Right atrium auricular region (tissue), 2 donors: Measurements from ENCODE around the gene PRDM16. TPM values are rescaled to one million over a fixed set of nuclear protein-coding genes. Genes with fewer than 3 reads are reported as not detected.

Experiments
- DNase-seq: peaks from one replicate; pipeline ENCODE4 v3.0.0-alpha.2; 2019; ENCODE audit warnings: low spot score
- H3K27ac ChIP-seq, 2 donors: fragments of 200-600 bp; sonication (generic); 1 replicate in 1 of 2; 2 replicates in 1 of 2; pipeline ENCODE4 v1.5.1; 2016 to 2019
- H3K27me3 ChIP-seq, 2 donors: fragments of 200-600 bp; sonication (generic); one replicate each; pipeline versions ENCODE4 v1.5.1 to v1.6.0; 2017 to 2019
- H3K36me3 ChIP-seq: fragments of 200-600 bp; sonication (generic); one replicate; pipeline ENCODE4 v1.5.1; 2016
- H3K4me1 ChIP-seq, 2 donors: fragments of 200-600 bp; sonication (generic); one replicate each; pipeline versions ENCODE4 v1.5.1 to v1.6.0; 2017 to 2019
- H3K4me3 ChIP-seq, 2 donors: fragments of 200-600 bp; sonication (generic); 1 replicate in 1 of 2; 2 replicates in 1 of 2; pipeline ENCODE4 v1.5.1; 2017 to 2019; ENCODE audit warnings: mild to moderate bottlenecking in 1 of 2, moderate library complexity in 1 of 2
- H3K9me3 ChIP-seq, 2 donors: fragments of 200-600 bp; sonication (generic); one replicate each; pipeline ENCODE4 v1.5.1; 2019
- total RNA-seq, 2 donors: library from RNA; depleted of rRNA; stranded (reverse); fragments of >200 nt; gene quantifications; one replicate each; pipeline ENCODE4 v1.1.0, GENCODE V29; 2016
- TF ChIP-seq, protein P1 (sequence below), 2 donors: fragments of 200-600 bp; sonication (generic); IDR thresholded peaks; one replicate each; pipeline ENCODE4 v1.5.1; 2019; ENCODE audit warnings: antibody characterized with exemption in 2 of 2

Gene PRDM16
- total RNA-seq, 2 donors from 2014 or later, result 0.22 to 3.3 TPM

DNA sequence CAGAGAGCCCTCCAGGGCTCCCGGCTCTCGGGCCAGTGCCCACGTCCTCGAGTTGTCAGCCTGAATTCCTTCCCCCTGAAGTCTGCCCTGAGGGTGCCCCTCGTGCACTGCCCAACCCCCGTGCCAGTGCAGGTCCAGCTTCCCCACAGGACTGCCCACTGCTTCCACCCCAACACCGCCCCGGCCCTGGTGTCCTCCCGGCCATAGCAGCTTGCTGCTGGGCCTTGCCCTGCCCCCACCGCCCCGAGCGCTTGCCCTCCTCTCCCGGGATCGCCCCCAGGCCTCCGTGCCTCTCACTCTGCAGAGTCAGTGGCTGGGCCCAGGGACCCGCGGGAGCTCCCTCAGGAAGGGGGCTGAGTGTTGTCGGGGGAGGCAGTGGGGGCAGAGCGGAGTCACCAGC, 361.4 kb downstream of the PRDM16 start:
- Histone ChIP-seq H3K4me3 (no peak overlapping the region), H3K4me1 (no peaks in the 10 kb centered on the region), H3K9me3 (no peaks in the 10 kb centered on the region), H3K27ac (no peak overlapping the region), H3K27me3 (no peaks in the 10 kb centered on the region), H3K36me3 (no peaks in the 10 kb centered on the region)
- DNase-seq, result no peak
- TF ChIP-seq, protein P1, sequence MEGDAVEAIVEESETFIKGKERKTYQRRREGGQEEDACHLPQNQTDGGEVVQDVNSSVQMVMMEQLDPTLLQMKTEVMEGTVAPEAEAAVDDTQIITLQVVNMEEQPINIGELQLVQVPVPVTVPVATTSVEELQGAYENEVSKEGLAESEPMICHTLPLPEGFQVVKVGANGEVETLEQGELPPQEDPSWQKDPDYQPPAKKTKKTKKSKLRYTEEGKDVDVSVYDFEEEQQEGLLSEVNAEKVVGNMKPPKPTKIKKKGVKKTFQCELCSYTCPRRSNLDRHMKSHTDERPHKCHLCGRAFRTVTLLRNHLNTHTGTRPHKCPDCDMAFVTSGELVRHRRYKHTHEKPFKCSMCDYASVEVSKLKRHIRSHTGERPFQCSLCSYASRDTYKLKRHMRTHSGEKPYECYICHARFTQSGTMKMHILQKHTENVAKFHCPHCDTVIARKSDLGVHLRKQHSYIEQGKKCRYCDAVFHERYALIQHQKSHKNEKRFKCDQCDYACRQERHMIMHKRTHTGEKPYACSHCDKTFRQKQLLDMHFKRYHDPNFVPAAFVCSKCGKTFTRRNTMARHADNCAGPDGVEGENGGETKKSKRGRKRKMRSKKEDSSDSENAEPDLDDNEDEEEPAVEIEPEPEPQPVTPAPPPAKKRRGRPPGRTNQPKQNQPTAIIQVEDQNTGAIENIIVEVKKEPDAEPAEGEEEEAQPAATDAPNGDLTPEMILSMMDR (IDR thresholded peaks at IDR 0.05), result no peak

DNA sequence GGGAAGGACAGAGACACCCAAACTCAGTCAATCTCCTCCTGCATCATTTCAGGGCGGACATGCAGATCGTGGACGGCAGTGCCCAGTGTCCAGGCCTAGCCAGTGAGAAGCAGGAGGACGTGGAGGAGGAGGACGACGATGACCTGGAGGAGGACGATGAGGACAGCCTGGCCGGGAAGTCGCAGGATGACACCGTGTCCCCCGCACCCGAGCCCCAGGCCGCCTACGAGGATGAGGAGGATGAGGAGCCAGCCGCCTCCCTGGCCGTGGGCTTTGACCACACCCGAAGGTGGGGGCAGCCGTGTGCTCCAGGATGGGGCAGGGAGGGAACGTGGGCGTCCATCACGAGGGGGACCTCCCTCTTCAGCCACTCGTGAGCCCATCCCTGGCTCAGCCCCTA, 361.8 kb downstream of the PRDM16 start:
- Histone ChIP-seq H3K9me3 (no peaks in the 10 kb centered on the region), H3K4me1 (no peaks in the 10 kb centered on the region), H3K27me3 (no peaks in the 10 kb centered on the region), H3K4me3 (no peak overlapping the region), H3K27ac (no peak overlapping the region), H3K36me3 (no peaks in the 10 kb centered on the region)
- DNase-seq, result no peak
- TF ChIP-seq, protein P1 (IDR thresholded peaks at IDR 0.05), result no peak

DNA sequence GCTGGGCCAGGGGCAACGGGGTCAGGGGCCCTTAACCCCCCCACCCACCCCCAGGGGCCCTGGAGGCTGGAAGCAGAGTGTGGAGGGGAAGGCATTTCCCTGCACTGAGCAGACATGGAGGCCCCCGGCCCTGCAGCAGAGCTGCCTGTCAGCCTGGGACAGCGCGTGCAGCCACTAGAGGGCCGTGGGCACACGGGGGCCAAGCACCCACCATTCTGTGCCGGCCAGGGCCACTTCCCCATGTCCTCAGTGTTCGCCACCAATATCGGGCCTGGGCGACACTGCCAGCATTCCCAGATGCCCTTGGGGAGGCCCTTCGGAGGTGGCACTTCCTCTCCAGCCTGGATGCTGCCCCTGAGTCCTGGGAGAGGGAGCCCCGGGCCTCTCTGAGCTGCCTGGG, 362.3 kb downstream of the PRDM16 start:
- no peaks in the 10 kb centered on the region for H3K4me1 ChIP-seq
- no peaks in the 10 kb centered on the region for H3K9me3 ChIP-seq
- no peak overlapping the region for H3K4me3 ChIP-seq
- TF ChIP-seq, protein P1 (IDR thresholded peaks at IDR 0.05), result peak in 1 of 2 donors; percentile 16
- no peak overlapping the region for H3K27ac ChIP-seq
- DNase-seq, result no peak
- H3K36me3 ChIP-seq, result no peaks in the 10 kb centered on the region
- no peaks in the 10 kb centered on the region for H3K27me3 ChIP-seq

DNA sequence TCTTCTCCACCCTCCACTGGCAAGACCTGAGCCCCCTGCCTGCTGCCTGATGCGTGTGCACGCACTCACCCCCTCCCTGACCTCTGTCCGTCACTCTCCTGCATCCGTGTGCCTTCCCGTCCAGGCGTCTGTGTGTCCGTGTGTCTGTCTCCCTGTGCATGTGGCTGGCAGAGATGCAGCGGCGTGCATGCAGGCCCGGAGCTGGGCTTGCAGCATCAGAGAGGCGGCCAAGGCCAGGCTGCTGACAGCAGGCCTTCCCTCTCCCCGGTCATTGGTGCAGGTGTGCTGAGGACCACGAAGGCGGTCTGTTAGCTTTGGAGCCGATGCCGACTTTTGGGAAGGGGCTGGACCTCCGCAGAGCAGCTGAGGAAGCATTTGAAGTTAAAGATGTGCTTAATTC, 362.7 kb downstream of the PRDM16 start:
- no peaks in the 10 kb centered on the region for H3K9me3 ChIP-seq
- H3K27me3 ChIP-seq, result no peaks in the 10 kb centered on the region
- H3K4me3 ChIP-seq, result no peak overlapping the region
- no peak overlapping the region for H3K27ac ChIP-seq
- TF ChIP-seq, protein P1 (IDR thresholded peaks at IDR 0.05), result no peak
- no peaks in the 10 kb centered on the region for H3K4me1 ChIP-seq
- no peak for DNase-seq
- no peaks in the 10 kb centered on the region for H3K36me3 ChIP-seq

DNA sequence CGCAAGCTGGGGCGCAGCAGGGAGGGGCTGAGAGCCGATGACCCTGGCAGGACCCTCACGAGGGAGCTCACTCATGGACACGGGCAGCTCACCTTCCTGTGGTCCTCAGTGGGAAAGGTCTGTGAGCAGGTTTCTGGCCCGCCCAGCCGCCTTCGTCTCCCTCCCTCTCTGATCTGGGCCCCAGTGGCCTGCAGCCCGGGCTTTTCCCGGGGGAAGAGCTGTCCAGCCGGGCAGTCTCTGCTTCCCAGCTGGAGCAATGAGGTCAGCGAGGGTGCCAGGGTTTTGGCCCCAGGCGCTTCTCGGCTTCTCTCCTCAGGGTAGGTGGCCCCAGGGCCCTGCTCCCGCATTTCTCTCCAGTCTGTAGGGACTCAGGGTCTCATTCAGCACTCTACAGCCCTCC, 363.3 kb downstream of the PRDM16 start:
- DNase-seq, result no peak
- Histone ChIP-seq H3K4me1 (no peaks in the 10 kb centered on the region), H3K36me3 (no peaks in the 10 kb centered on the region)

DNA sequence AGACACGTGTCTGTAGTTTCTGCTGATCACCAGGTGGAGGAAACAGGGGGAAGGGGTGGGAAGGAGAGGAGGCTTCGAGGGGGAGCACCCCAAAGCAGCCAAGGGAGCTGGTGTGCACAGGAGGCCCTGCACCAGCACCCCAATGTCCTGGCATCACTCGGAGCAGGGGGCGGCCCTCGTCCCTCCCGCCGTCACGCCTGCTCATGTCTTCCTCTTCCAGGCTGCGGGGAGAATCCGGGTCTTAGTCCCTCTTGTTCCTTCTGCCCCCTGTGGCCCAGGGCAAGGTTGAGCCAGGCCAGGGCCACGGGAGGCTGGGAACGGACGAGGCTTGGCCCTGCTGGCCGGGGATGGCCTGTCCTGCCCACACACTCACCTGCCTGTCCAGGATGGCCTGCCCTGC, 364.1 kb downstream of the PRDM16 start:
- Histone ChIP-seq H3K27me3 (no peaks in the 10 kb centered on the region), H3K4me1 (no peaks in the 10 kb centered on the region)
- DNase-seq, result no peak

More for the DNA sequence above, 363.3 kb downstream of the PRDM16 start:
- Histone ChIP-seq H3K9me3 (no peaks in the 10 kb centered on the region), H3K4me3 (no peak overlapping the region), H3K27ac (no peak overlapping the region), H3K27me3 (no peaks in the 10 kb centered on the region)
- TF ChIP-seq, protein P1 (IDR thresholded peaks at IDR 0.05), result no peak

More for the DNA sequence above, 364.1 kb downstream of the PRDM16 start:
- Histone ChIP-seq H3K9me3 (no peaks in the 10 kb centered on the region), H3K27ac (no peak overlapping the region), H3K36me3 (no peaks in the 10 kb centered on the region), H3K4me3 (no peak overlapping the region)
- TF ChIP-seq, protein P1 (IDR thresholded peaks at IDR 0.05), result no peak
